Mucosa of gallbladder (tissue), 1 donor: Measurements from ENCODE around the gene GARIN3. TPM values are rescaled to one million over a fixed set of nuclear protein-coding genes. Genes with fewer than 3 reads are reported as not detected.
"Not testable (repeated sequence)": the region's sequence is repeated elsewhere in the genome, so short reads cannot be mapped to it uniquely, and the experiment has no call there.

Experiments used
- DNase-seq: peaks from one replicate; pipeline ENCODE4 v3.0.0-alpha.2; 2020; ENCODE audit warnings: low spot score
- total RNA-seq: library from RNA; stranded (reverse); gene quantifications from one replicate; pipeline ENCODE4 v1.2.1, GENCODE V29; 2021
- donor health status: DM: no; HTN: no; CAD: no.

GARIN3 gene
- total RNA-seq, 1 donor from 2014 or later = not detected

DNA sequence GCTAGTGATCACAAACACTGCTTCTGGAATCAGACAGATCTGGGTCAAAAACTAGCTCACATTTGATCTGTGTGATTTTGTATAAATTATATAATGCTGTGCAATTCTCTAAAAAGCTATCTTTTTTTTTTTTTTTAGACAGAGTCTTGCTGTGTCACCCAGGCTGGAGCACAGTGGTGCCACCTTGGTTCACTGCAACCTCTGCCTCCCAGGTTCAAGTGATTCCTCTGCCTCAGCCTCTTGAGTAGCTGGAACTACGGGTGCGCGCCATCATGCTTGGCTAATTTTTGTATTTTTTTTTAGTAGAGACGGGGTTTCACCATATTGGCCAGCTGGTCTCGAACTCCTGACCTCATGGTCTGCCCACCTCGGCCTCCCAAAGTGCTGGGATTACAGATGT is 19.1 kb upstream of the GARIN3 start:
- DNase-seq = not testable (repeated sequence)

DNA sequence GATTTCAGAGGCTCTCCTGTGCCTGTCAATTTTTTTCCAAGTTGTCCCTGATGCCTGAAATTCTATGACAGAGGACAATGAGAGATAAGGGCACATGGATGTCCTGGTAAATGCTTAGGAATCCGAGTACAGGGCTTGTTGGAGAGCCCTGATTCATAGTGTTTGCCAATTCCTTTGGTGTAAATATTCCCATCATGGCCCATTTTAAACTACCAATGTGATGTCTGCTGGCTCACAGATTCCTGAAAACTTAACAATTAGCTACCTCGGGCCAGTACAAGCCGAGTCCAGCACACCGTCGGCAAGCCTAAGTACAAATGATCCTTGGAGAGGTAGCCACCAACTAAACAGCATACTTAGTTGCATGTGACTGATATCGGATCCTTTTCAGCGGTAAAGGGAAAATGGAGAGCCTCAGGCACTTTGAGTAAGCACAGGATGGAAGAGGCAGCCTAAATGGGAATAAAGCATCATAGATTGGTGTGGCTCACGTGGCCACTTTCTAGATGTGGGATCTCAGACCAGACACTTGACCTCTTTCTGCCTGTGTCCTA is 18.1 kb upstream of the GARIN3 start:
- DNase-seq = no peak

DNA sequence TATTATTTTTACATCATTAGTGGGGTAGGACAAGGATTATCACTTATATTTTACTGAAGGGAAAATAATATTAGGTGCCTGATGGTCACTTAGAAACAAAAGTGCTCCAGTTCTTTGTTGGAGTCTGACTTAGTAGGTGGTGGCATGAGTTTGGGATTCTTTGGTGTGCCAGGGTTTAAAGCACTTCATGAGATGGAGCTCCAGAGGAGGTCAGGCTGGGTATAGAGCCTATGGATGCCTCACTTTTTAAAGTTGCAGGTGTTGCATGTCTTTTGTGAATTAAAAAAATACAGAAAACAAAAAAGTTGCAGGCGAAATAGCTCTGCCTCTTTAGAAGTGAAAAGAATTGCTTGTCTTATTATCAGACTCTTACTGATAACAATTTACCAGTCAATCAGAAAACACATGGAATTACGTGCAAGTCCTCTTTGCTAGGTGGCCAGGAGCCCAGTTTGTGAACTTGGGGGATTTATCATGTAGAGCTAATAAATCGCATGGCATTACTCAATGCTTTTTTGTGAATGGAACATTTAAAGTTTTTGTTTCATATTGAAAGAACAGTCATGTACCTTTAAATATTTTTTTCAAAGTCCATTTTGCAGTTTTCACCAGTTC is 16.2 kb upstream of the GARIN3 start:
- no peak for DNase-seq

DNA sequence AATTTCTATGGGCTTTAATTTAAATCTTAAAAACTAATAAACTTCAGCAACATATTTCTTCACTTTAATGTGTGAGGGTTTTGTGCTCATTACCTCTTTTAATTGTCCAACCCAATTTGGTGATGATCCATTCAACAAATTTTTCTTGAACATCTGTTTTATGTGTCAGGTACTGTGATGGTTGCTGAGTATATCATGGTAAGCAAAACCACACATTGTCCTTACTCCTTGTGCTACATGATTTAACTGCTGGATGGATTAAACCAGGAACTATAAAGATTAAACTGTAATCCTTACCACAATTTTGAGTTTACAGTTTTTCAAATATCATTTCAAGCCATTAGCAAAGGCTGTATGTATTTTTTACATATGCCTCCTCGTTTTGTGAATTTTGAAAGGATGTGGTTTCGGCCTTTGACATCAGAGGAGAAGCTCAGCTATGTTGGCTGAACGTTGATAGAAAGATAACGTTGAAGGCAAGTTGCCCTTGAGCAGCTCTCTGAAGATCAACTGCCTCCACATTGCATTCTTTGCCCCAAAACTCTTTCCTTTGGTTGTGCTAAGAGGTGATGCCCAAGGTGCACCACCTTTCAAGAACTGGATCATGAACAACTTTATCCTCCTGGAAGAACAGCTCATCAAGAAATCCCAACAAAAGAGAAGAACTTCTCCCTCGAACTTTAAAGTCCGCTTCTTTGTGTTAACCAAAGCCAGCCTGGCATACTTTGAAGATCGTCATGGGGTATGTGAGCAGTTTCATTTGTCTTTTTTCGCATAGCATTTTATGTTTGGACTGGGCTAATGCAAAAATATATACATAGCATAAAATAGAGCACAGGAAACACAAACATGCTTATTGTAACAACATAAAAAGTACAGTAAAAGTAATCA is 14.6 kb upstream of the GARIN3 start, which contains the start of gene ITK:
Gene ITK, plus strand, starts transcription at position 467 of the 891 bp plus-strand sequence. Its CDS starts 138 bp downstream, at position 605.
- no peak for DNase-seq

DNA sequence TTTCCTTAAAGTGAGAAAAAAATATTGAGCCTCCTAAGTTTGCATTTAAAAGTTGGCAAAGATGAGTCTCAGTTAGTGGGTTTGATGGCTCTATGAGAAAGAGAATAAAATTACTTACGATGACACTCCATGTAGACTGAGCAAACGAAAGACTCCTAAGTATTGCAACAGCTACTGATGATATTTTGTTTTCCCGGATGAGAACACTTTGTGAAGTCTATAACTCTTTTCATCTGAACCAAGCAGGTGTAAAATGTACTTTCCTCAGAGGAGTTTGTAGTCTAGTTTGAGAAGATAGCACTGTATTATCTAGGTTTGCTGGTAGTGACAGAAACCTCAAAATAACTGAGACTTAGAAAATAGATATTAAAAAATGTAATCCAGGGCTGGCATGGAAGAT is 12.9 kb upstream of the GARIN3 start:
- no peak for DNase-seq

DNA sequence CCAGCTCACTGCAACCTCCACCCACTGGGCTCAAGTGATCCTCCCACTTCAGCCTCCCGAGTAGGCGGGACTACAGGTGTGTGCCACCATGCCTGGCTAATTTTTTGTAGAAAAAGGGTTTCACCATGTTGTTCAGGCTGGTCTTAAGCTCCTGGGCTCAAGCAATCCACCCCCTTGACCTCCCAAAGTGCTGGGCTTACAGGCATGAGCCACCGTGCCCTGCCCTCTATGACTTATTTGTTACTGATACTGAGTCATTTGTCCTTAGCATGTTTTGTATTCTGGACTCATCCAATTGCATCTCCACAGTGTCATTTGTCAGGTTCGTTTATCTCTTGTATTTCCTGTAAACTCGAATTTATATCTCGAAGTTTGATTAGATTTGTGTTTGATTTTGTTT is 11.9 kb upstream of the GARIN3 start:
- no peak for DNase-seq

DNA sequence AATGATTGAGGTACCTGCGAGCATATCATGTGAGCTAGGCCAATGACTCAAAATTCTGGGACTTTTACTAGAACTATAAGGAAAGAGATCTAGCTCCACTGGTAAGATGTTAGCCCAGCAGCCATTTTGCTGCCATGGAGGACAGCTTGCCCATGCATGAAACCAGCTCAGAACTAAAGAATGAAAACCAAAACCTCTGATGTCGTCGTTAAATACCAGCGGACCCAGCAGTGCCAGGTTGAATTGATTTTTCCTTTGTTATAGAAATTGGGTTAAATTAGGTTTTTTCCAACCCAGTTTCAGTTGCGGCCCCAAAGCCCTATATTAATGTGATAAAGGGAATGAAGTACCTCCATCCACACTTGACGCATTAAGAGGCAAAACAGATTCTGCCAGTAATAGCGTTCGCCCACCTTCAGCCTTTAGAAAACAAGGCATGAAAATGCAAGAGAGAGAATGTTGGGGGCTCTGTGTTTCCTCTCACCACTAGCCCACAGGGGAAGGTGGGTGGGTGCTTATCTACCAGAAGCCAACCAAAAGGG is 9.1 kb upstream of the GARIN3 start:
- DNase-seq = no peak

DNA sequence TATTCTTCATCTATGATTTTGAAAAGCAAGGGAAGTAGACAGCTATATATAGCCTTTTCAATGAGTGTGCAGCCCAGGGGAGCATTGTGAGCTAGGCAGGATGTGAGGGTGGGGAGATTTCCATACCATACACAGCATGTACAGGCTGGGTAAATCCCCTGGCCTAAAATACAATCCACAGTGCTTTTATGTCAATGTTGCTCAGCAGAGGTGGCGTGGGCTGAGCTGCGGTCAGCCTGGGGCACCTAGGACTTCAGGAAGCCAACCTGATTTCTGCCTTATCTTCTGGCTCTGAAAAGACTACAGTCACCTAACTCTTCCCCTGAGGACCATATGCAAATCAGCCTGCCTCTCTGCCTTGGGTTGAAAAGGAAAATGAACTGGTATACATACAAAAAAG is 6.3 kb upstream of the GARIN3 start:
- DNase-seq = no peak

DNA sequence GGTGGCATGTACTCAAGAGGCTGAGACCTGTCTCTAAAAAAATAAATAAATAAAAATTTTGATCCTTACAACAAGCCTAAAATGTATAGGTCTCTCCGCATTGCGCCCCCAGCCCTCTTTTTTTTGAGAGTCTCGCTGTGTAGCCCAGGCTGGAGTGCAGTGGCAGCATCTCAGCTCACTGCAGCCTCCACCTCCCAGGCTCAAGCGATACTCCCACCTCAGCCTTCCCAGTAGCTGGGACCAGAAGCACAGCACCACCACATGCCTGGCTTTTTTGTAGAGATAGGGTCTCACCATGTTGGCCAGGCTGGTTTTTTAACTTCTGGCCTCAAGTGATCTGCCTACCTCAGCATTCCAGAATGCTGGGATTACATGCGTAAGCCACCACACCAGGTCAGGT is 2.2 kb upstream of the GARIN3 start:
- DNase-seq = no peak

DNA sequence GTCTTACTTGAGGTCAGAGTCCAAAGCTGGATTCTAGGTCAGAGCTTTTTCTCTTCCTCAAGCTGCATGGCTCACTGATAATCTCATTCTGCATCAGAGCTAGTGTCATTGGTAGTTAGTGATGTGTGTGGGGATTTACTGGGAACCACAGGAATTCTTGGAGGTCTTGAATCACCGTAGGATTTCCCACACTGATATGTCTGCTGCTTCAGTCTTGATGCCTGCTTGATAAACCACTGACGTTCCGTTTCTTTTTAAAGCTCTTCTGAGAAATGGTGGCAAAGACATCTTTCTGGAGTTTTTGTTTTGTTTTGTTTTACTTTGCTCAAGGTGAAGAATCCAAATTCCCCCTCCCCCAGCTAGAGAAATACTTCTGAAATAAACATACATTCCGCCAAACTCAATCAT is 1.2 kb upstream of the GARIN3 start:
- DNase-seq = no peak

DNA sequence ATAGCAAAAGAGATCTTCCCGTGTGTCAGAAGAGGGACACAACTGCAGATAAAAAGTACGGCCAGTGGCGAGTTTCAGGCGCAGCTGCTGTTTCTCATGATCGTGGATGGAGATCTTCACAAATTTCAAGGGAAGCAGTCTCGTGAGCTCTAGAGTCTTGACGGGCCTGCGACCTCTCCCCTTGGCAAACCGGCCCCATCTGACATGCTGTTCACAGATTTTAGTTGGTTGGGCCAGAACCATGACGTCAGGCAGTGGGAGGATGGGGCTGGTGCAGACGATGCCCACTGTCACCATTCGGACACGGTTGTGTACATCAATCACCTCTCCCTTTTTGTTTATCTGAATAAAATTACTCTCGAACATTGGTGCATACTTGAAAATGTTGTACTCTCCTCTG is 396 bp downstream of the GARIN3 start:
- no peak for DNase-seq

DNA sequence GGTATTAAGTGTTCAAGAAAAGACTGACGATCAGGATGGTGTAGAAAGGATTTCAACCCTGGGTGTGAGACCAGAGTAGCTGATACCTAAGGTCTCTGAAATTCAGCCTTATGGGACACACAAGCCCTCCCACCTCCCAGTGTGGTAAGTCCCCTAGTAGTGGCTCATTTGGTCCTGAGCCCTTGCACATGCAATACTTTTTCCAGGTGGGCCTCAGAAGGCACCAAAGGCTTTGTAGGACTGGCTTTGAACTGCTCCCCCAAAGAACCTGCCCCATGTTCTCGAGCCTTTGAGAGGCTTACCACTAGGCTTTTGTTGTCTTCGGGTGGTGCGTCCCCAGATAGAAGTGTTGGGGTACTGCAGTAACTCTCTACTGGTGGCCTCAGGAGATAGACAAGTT is 803 bp downstream of the GARIN3 start:
- no peak for DNase-seq

DNA sequence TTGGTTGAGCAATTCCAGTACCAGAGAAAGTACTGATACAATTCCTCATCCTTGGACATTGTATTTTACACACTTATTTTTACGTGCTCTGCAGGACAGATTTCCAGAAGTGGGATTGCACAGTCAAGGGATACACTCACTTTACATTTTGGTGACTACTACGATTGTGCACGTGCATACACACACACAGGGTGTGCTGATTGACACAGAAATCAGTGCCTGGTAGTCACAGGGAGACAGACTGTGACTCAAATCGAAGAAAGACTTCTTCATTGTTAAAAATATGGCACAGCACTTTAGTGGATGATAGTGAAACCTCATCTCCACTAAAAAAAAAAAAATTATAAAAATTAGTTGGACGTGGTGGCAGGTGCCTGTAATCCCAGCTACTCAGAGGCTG is 1.5 kb downstream of the GARIN3 start:
- no peak for DNase-seq

DNA sequence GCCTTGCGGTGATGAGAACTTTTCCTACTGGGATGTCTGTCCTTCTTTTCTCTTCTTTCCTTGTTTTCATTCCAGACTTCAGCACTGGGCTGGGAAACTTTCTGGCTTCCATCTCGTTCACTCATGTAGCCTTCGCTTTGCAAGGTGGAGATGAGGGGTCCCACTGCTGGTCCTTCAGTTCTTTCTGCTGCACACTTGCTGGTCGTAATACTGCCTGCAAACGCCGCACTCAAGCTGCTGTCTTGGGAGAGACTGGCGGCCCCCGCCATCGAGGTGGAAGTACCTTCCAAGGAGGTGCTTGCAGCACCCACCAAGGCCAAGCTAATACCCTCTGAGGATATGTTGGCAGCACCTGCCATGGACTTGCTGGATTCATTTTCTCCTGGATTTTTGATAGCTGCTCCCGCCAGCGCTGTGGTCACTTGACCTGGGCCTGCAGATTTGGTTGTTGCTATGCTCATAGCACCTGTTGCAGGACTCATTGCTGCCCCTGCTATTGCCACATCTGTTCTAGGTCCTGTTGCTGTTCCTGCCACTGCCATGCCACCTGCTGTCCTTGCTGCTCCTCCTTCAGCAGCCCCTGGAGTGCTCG is 3.0 kb downstream of the GARIN3 start:
- no peak for DNase-seq

DNA sequence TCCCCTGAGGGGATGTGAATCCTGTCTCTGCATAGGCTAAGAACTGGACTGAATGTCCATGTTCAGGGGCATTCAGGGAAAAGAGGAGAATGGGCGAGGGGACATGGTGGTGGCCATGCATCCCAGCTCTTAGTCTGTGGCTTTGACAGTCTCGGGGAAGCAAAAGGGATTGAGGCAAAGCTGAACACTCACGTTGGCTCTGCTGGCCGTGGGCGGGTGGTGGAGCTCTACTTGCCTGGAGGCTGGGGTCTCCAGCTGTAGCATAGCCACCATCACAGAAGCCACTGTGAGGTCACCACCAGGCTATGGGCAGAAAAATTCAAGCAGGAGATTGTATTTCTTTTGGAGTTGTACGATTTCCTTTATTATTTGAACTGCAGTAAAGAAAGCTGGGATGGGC is 4.1 kb downstream of the GARIN3 start:
- DNase-seq = no peak

DNA sequence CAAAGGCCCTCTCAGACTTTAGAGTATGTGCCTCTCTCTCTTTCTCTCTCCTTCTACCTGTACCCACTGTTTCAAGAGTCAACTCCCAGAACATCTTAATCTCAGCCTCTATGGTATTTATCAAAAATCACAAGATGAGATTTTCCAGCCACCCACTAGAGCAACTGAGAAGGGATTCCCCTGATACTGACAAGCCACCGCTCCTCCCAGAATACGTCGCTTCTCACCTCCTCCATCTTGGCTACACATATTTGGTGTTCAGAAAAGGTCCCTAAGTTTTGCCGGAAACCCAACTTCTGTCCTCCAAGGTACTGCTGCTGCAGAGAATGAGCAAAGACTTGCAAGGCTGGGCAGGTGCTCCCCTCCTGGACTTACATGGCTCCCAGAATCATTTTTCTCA is 6.1 kb downstream of the GARIN3 start:
- DNase-seq = no peak

DNA sequence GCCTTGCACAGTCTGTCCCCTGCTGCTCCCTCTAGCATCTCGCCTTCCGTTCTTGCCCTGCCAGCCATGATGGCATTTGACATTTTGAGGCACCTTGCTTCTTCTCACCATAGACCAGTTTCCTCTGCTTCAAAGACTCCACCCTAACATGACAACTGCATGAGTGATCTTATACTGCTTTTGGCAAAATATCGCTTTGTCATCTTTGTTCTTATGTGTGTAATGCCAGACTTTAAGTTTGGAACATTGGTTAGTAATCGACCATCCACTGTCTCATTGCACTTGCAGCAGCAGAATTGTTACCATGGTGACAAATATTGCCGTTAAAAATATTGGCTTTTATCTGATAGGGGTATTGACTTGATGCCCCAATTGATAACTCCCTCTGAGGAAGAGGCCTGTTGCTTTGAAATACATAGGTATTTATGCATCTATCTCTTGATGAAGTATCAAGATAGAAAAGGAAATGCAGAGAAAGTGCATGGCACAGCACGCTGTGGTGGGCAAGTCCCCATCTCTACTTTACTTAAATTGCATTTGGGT is 6.8 kb downstream of the GARIN3 start:
- no peak for DNase-seq

DNA sequence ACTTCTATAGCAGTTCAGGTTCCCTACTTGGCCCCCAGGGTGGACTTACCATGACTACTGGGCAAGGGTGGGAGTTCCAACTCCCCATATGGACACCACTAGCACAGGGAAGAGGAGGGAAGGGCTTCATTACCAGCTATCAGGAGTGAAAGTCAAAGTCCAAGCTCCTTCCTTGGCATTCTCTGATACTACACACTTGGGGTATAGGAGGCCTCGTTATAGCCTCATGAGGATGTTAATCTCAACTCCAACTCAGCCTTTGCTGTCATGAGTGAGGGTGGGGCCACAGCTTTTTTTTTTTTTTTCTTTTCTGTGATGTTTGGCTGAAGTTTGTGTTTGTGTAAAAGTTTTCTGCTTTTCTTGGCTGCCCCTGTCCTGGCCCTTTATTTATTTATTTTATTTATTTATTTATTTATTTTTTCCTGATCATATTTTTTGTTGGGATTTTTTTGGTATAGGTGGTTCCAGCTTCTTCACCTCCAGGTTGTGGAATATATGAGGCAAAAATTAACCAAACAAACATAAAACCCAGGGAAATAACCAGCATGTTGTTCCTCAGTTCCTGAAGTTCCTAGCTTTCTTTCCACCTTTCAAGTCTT is 8.7 kb downstream of the GARIN3 start:
- no peak for DNase-seq

DNA sequence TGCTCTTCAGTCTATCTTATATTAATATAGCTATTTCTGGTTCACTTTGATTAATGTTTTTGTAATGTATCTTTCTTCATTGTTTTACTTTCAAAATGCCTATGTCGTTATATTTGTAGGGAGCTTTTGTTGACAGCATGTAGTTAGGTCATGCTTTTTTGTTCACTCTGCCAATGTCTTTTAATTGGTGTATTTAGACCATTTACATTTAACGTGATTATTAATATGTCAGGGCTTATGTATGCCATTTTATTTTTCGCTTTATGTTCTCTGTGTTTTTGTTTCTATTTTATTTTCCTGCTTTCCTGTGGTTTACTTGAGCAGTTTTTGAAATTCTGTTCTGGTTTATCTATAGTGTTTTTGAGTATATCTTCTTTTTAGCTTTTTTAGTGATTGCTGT is 10.8 kb downstream of the GARIN3 start:
- DNase-seq = no peak

DNA sequence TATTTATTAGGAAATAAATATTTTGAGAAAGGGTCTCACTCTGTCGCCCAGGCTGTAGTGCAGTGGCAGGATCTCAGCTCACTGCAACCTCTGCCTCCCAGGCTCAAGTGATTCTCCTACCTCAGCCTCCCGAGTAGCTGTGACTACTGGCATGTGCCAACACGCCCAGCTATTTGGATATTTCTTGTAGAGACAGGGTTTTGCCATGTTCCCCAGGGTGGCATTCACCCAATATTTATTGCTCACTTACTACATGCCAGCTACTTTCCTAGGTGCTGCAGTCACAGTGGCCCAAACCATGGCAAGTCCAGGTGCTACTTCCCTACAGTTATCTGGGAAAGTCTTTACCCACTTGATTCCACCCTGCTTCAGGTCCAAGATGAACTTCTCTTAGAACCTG is 15.1 kb downstream of the GARIN3 start:
- DNase-seq = no peak

DNA sequence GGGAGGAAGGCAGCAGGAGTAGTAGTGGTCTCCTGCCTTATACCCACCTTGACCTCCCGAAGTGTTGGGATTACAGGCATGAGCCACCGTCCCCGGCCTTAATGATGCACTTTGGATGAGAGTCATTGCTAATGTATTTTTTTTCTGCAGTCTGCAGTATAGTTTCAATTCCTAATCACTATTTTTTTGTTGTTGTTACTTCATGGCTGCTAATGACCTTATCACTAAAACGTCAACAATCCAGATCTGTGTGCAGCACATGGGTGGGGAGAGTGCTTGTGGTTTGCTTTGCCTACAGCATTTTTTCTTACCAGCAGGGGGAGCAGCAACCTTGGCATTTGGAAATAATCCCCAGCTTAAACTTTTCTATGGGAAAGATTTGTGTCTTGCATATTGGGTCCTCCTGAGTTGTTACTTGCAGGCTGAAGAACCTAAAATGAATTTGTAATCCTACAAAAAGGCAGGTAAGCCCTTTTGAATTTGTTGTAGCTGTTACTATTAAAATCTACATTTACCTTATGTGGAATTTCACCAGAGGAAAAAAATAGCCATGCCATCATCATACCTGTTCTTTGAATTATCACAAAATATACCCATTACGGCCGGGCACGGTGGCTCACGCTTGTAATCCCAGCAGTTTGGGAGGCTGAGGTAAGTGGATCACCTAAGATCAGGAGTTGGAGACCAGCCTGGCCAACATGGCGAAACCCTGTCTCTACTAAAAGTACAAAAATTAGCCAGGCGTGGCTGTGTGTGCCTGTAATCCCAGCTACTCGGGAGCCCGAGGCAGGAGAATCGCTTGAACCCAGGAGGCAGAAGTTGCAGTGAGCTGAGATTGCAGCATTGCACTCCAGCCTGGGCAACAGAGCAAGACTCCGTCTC is 17.1 kb downstream of the GARIN3 start:
- peak; percentile 78 for DNase-seq
